A549 (cell line): ENCODE results near the gene PTGER3. TPM values are rescaled to one million over a fixed set of nuclear protein-coding genes. Genes with fewer than 3 reads are reported as not detected.

Experiments
- ATAC-seq, 2 experiments: fragments of 200-7000 bp in 1 of 2; fragments of >200 bp in 1 of 2; cut with Nextera tagmentation in 1 of 2; cut with Tn5 transposase in 1 of 2; 3 replicates each; pipeline versions ENCODE4 v1.8.0 to v1.9.1; 2018 to 2020; ENCODE audit warnings: mild to moderate bottlenecking in 1 of 2, moderate library complexity in 1 of 2
- CTCF ChIA-PET: fragments of 300-600 bp; sonication (Branson Sonifier 250); formaldehyde crosslinking; extraction: SDS; loops from one replicate; lab custom pipeline; 2021; ENCODE audit warnings: antibody characterized with exemption, inconsistent platforms; lab: Yijun Ruan, JAX
- POLR2A ChIA-PET: fragments of 350-600 bp; formaldehyde crosslinking; extraction: SDS; loops from one replicate; lab custom pipeline; 2021; ENCODE audit warnings: antibody characterized with exemption, inconsistent platforms; lab: Yijun Ruan, JAX
- DNase-seq, 2 experiments: peaks; one replicate each; pipeline versions ENCODE4 v3.0.0 to v3.0.0-alpha.2; 2011 to 2016; ENCODE audit warnings: low read depth in 1 of 2, low spot score in 1 of 2
- FAIRE-seq: peaks from 2 replicates; lab custom pipeline; 2011; peaks lifted over from hg19 to GRCh38; lab: Jason Lieb, UNC
- H3K27ac ChIP-seq, 2 experiments: fragments of >200 bp; sonication (Bioruptor Twin); formaldehyde crosslinking; 3 replicates each; pipeline ENCODE4 v1.5.1; 2016 to 2017
- H3K4me1 ChIP-seq: fragments of >200 bp; sonication (Bioruptor Twin); formaldehyde crosslinking; 3 replicates; pipeline ENCODE4 v1.6.1; 2016
- H3K4me2 ChIP-seq: fragments of >200 bp; sonication (Bioruptor Twin); formaldehyde crosslinking; 3 replicates; pipeline ENCODE4 v1.6.1; 2016
- H3K4me3 ChIP-seq: fragments of >200 bp; sonication (Bioruptor Twin); formaldehyde crosslinking; 3 replicates; pipeline ENCODE4 v1.5.1; 2016
- H3K9me3 ChIP-seq: fragments of >200 bp; sonication (Bioruptor Twin); formaldehyde crosslinking; 3 replicates; pipeline ENCODE4 v1.6.1; 2016
- CEBPB ChIP-seq, 2 experiments: fragments of >200 bp in 1 of 2; sonication (Bioruptor Twin) in 1 of 2; formaldehyde crosslinking in 1 of 2; IDR thresholded peaks; 2 replicates each; pipeline ENCODE4 v1.6.1; 2012 to 2016
- ESRRA ChIP-seq: fragments of 150-350 bp; IDR thresholded peaks from 2 replicates; pipeline ENCODE4 v1.6.1; 2014; ENCODE audit warnings: mild to moderate bottlenecking, low read length, borderline replicate concordance
- FOSB ChIP-seq: fragments of 250-450 bp; sonication (Bioruptor Pico); IDR thresholded peaks from 2 replicates; pipeline ENCODE4 v1.5.0; 2020; ENCODE audit warnings: mild to moderate bottlenecking, moderate library complexity
- HDAC2 ChIP-seq: fragments of 200-600 bp; sonication (generic); IDR thresholded peaks from 2 replicates; pipeline ENCODE4 v1.6.1; 2016
- HEYL ChIP-seq: fragments of 250-450 bp; sonication (Bioruptor Pico); IDR thresholded peaks from 2 replicates; pipeline ENCODE4 v1.8.0; 2021; ENCODE audit warnings: mild to moderate bottlenecking, moderate library complexity
- HOXA7 ChIP-seq: fragments of 250-450 bp; sonication (Bioruptor Pico); IDR thresholded peaks from 2 replicates; pipeline ENCODE4 v1.5.0; 2020; ENCODE audit warnings: mild to moderate bottlenecking, moderate library complexity
- HOXB5 ChIP-seq: fragments of 250-450 bp; sonication (Bioruptor Pico); IDR thresholded peaks from 2 replicates; pipeline ENCODE4 v1.5.0; 2020; ENCODE audit warnings: mild to moderate bottlenecking, moderate library complexity
- JUNB ChIP-seq: fragments of >200 bp; sonication (Bioruptor Twin); formaldehyde crosslinking; IDR thresholded peaks from 2 replicates; pipeline ENCODE4 v1.6.1; 2016
- KDM1A ChIP-seq: fragments of 200-600 bp; sonication (generic); IDR thresholded peaks from 2 replicates; pipeline ENCODE4 v1.6.1; 2016; ENCODE audit warnings: low read depth, mild to moderate bottlenecking
- KDM5A ChIP-seq: fragments of 200-600 bp; sonication (generic); IDR thresholded peaks from 2 replicates; pipeline ENCODE4 v1.6.1; 2016; ENCODE audit warnings: antibody characterized with exemption, mild to moderate bottlenecking
- MAFK ChIP-seq: fragments of 450-650 bp; IDR thresholded peaks from 2 replicates; pipeline ENCODE4 v1.6.1; 2014; ENCODE audit not compliant: partially characterized antibody
- MYC ChIP-seq: IDR thresholded peaks from 2 replicates; pipeline ENCODE4 v1.6.1; 2012; ENCODE audit warnings: mild to moderate bottlenecking, inconsistent platforms, low read length, improper control_type of control experiment, borderline replicate concordance
- NFE2L2 ChIP-seq: fragments of 150-350 bp; conservative IDR thresholded peaks from 2 replicates; pipeline ENCODE4 v1.6.1; 2014; ENCODE audit warnings: low read length
- POLR2A ChIP-seq: IDR thresholded peaks from 2 replicates; pipeline ENCODE4 v1.6.1; 2012; ENCODE audit warnings: mild to moderate bottlenecking, low read length
- RAD21 ChIP-seq, 2 experiments: fragments of >200 bp in 1 of 2; sonication (Bioruptor Twin) in 1 of 2; formaldehyde crosslinking in 1 of 2; IDR thresholded peaks in 1 of 2; conservative IDR thresholded peaks in 1 of 2; 2 replicates in 1 of 2; 3 replicates in 1 of 2; pipeline ENCODE4 v1.6.1; 2012 to 2018; ENCODE audit warnings: inconsistent platforms in 1 of 2
- RARB ChIP-seq: fragments of 250-450 bp; sonication (Bioruptor Pico); IDR thresholded peaks from 2 replicates; pipeline ENCODE4 v1.8.0; 2021; ENCODE audit warnings: mild to moderate bottlenecking, moderate library complexity
- RNF2 ChIP-seq: fragments of 200-600 bp; sonication (generic); IDR thresholded peaks from 2 replicates; pipeline ENCODE4 v1.6.1; 2016; ENCODE audit warnings: low read depth, mild to moderate bottlenecking, antibody characterized with exemption, moderate library complexity, borderline replicate concordance
- TP53 ChIP-seq: fragments of 250-450 bp; sonication (Bioruptor Pico); IDR thresholded peaks from 2 replicates; pipeline ENCODE4 v1.5.0; 2021; ENCODE audit warnings: mild to moderate bottlenecking, moderate library complexity
- ZFP36 ChIP-seq: fragments of 450-650 bp; IDR thresholded peaks from 2 replicates; pipeline ENCODE4 v1.6.1; 2014; ENCODE audit warnings: borderline replicate concordance; ENCODE audit not compliant: partially characterized antibody
- ZNF302 ChIP-seq: fragments of 250-450 bp; sonication (Bioruptor Pico); IDR thresholded peaks from 2 replicates; pipeline ENCODE4 v1.9.0; 2021; ENCODE audit warnings: inconsistent platforms, mild to moderate bottlenecking, moderate library complexity
- WGBS: methylation state at CpG from one replicate; pipeline ENCODE4 v1.1.6; 2017; ENCODE audit errors: missing lambda C conversion rate; 5-methylcytosine and 5-hydroxymethylcytosine counted together
- polyA plus RNA-seq, 4 experiments: library from polyadenylated mRNA; depleted of rRNA in 3 of 4; stranded (reverse); fragments of >200 nt; fragmentation: RNase III in 1 of 4; extraction: RNeasy Plus Mini Kit Qiagen cat#74134 plus additional on column Dnase treatment in 1 of 4; gene quantifications; 2 replicates in 3 of 4; 3 replicates in 1 of 4; pipeline ENCODE4 v1.2.3, GENCODE V29; 2011 to 2017
- TF ChIP-seq, protein P1 (sequence below): fragments of 250-450 bp; sonication (Bioruptor Pico); IDR thresholded peaks from 2 replicates; pipeline ENCODE4 v1.5.0; 2020; ENCODE audit warnings: low read depth, mild to moderate bottlenecking, moderate library complexity
- TF ChIP-seq, protein P2 (sequence below): IDR thresholded peaks from 2 replicates; pipeline ENCODE4 v1.6.1; 2012
- TF ChIP-seq, protein P3 (sequence below): fragments of 200-600 bp; sonication (generic); IDR thresholded peaks from 2 replicates; pipeline ENCODE4 v1.6.1; 2016; ENCODE audit warnings: antibody characterized with exemption, mild to moderate bottlenecking, moderate library complexity
- TF ChIP-seq, protein P4 (sequence below): fragments of 250-450 bp; sonication (Bioruptor Pico); IDR thresholded peaks from 2 replicates; pipeline ENCODE4 v1.5.0; 2021; ENCODE audit warnings: mild to moderate bottlenecking, moderate library complexity, borderline replicate concordance

Gene PTGER3
- polyA plus RNA-seq, 2 of the 4 experiments (the other 2 are of a cell fraction), result not detected

DNA sequence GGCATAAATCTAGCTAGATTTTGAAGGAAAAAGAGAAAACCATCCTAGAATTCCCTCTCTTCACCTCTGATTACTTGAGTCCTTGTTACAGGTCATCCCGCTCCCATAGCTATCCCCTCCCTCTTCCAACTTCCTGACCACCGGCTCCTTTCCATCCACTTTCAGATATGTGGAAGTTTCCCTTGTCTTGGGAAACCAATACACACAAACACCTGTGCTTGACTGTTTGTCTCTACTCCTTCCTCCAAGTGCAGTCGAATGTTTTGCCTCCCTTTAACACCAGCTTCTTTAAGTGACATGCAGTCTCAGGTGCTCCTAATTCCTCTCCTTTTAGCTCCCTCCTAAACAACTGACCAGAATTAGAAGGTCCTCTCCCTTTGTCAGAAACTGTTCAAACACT lies 70.0 kb downstream of the PTGER3 start:
- ChIA-PET POLR2A (no interaction called here), CTCF (interaction anchor here (1.0 to 1.5 kb wide), 2 partner anchors 8 to 104 kb away, joined by 3 read pairs; partner anchors contain the start of gene ZRANB2)
- Histone ChIP-seq H3K4me1 (no peaks in the 10 kb centered on the region), H3K4me2 (no peak overlapping the region), H3K27ac (no peak overlapping the region), H3K9me3 (no peaks in the 10 kb centered on the region), H3K4me3 (no peak overlapping the region)
- DNase-seq (no peak), ATAC-seq (no peak), FAIRE-seq (no peak)
- TF ChIP-seq ZNF302, result no peak
- no peak for TF ChIP-seq FOSB (CRISPR knock-in tag)
- TF ChIP-seq, protein P1, sequence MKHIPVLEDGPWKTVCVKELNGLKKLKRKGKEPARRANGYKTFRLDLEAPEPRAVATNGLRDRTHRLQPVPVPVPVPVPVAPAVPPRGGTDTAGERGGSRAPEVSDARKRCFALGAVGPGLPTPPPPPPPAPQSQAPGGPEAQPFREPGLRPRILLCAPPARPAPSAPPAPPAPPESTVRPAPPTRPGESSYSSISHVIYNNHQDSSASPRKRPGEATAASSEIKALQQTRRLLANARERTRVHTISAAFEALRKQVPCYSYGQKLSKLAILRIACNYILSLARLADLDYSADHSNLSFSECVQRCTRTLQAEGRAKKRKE (CRISPR knock-in tag), result no peak
- no peak for TF ChIP-seq RARB (CRISPR knock-in tag)
- no peak for TF ChIP-seq KDM1A
- TF ChIP-seq RAD21 (conservative IDR thresholded peaks at IDR 0.05 in 1 of 2, IDR thresholded peaks at IDR 0.05 in 1 of 2), result no peak
- TF ChIP-seq, protein P2, sequence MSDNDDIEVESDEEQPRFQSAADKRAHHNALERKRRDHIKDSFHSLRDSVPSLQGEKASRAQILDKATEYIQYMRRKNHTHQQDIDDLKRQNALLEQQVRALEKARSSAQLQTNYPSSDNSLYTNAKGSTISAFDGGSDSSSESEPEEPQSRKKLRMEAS, result no peak
- TF ChIP-seq HOXB5 (CRISPR knock-in tag), result no peak
- no peak for TF ChIP-seq MAFK
- TF ChIP-seq ZFP36, result no peak
- TF ChIP-seq KDM5A, result no peak
- TF ChIP-seq NFE2L2, result no peak
- 4% methylated on average over 3 of the region's 3 CpGs for WGBS

DNA sequence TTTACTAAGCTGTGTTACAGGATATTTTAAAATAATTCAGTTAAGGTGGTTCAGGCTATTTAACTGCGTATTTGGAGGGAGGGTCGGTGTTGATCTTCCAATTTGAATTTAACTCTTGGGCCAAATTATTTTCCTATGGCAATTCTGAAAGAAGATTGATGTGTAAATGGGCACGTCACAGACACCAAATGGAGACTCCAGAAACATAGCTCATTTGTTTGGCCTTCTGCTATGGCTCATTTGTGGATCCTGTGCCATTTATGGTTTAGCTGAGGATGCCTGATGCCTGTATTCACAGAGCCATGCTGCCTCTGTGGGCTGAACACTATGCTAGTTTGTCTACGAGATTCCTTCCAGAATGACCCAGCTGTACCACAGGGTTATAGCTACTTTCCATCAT lies 70.6 kb downstream of the PTGER3 start:
- H3K4me3 ChIP-seq, result no peak overlapping the region
- DNase-seq (no peak), ATAC-seq (no peak), FAIRE-seq (no peak)
- 9% methylated on average over 4 of the region's 4 CpGs for WGBS
- TF ChIP-seq TP53 (CRISPR knock-in tag) (no peak), ESRRA (no peak), JUNB (no peak), MYC (no peak), ZFP36 (no peak), POLR2A (no peak), HEYL (CRISPR knock-in tag) (no peak), CEBPB (IDR thresholded peaks at IDR 0.05) (no peak), HDAC2 (no peak), RNF2 (no peak), HOXA7 (CRISPR knock-in tag) (no peak), ZNF302 (no peak)
- TF ChIP-seq, protein P3, sequence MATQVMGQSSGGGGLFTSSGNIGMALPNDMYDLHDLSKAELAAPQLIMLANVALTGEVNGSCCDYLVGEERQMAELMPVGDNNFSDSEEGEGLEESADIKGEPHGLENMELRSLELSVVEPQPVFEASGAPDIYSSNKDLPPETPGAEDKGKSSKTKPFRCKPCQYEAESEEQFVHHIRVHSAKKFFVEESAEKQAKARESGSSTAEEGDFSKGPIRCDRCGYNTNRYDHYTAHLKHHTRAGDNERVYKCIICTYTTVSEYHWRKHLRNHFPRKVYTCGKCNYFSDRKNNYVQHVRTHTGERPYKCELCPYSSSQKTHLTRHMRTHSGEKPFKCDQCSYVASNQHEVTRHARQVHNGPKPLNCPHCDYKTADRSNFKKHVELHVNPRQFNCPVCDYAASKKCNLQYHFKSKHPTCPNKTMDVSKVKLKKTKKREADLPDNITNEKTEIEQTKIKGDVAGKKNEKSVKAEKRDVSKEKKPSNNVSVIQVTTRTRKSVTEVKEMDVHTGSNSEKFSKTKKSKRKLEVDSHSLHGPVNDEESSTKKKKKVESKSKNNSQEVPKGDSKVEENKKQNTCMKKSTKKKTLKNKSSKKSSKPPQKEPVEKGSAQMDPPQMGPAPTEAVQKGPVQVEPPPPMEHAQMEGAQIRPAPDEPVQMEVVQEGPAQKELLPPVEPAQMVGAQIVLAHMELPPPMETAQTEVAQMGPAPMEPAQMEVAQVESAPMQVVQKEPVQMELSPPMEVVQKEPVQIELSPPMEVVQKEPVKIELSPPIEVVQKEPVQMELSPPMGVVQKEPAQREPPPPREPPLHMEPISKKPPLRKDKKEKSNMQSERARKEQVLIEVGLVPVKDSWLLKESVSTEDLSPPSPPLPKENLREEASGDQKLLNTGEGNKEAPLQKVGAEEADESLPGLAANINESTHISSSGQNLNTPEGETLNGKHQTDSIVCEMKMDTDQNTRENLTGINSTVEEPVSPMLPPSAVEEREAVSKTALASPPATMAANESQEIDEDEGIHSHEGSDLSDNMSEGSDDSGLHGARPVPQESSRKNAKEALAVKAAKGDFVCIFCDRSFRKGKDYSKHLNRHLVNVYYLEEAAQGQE, result no peak
- TF ChIP-seq, protein P4, sequence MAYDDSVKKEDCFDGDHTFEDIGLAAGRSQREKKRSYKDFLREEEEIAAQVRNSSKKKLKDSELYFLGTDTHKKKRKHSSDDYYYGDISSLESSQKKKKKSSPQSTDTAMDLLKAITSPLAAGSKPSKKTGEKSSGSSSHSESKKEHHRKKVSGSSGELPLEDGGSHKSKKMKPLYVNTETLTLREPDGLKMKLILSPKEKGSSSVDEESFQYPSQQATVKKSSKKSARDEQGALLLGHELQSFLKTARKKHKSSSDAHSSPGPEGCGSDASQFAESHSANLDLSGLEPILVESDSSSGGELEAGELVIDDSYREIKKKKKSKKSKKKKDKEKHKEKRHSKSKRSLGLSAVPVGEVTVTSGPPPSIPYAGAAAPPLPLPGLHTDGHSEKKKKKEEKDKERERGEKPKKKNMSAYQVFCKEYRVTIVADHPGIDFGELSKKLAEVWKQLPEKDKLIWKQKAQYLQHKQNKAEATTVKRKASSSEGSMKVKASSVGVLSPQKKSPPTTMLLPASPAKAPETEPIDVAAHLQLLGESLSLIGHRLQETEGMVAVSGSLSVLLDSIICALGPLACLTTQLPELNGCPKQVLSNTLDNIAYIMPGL (CRISPR knock-in tag), result no peak
- TF ChIP-seq, protein P2, result no peak
- H3K27ac ChIP-seq, result no peak overlapping the region
- ChIA-PET POLR2A (no interaction called here), CTCF (interaction anchor here (1.0 to 1.5 kb wide), 2 partner anchors 8 to 104 kb away, joined by 3 read pairs; partner anchors contain the start of gene ZRANB2)
- H3K4me1 ChIP-seq, result no peaks in the 10 kb centered on the region
- no peaks in the 10 kb centered on the region for H3K9me3 ChIP-seq
- no peak overlapping the region for H3K4me2 ChIP-seq
